ENCODE results near the gene PHIP. TPM values are rescaled to one million over a fixed set of nuclear protein-coding genes. Genes with fewer than 3 reads are reported as not detected.

The PHIP gene
- total RNA-seq, 1 donor from 2014 or later: 14.6 TPM

DNA sequence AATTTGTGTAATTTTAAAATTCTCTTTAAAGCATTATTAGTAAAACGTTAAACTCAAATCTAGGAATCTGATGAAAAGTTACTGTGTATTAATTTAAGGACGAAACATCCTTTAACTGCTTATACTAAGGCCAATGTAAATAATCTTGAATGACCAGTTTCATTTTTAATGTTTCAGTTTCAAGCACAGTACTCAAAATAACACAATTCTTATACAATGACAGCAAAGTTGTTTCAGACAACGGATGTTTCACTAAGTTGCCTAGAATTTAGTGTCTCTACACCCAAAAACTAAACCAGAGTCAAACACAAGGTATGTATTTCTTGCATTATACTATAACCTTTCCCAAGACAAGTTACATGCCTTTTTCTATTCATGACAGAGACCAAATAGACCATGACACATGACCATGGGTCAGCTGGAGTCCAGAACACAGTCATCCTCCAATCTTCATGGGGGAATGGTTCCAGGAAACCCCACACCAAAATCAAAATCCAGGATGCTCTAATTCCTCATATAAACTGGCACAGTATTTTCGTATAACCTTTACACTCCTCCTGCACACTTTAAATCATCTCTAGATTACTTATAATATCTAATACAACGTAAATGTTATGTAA is 7.7 kb downstream of the PHIP start:
- TF ChIP-seq, protein P1, sequence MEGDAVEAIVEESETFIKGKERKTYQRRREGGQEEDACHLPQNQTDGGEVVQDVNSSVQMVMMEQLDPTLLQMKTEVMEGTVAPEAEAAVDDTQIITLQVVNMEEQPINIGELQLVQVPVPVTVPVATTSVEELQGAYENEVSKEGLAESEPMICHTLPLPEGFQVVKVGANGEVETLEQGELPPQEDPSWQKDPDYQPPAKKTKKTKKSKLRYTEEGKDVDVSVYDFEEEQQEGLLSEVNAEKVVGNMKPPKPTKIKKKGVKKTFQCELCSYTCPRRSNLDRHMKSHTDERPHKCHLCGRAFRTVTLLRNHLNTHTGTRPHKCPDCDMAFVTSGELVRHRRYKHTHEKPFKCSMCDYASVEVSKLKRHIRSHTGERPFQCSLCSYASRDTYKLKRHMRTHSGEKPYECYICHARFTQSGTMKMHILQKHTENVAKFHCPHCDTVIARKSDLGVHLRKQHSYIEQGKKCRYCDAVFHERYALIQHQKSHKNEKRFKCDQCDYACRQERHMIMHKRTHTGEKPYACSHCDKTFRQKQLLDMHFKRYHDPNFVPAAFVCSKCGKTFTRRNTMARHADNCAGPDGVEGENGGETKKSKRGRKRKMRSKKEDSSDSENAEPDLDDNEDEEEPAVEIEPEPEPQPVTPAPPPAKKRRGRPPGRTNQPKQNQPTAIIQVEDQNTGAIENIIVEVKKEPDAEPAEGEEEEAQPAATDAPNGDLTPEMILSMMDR (IDR thresholded peaks at IDR 0.05; ENCODE audit: insufficient read depth, low read length, poor library complexity, severe bottlenecking): no peak
- Histone ChIP-seq H3K36me3 (ENCODE audit: control insufficient read depth, insufficient read depth, low read length) (no peaks in the 10 kb centered on the region), H3K27me3 (ENCODE audit: control insufficient read depth, insufficient read depth, low read length) (no peaks in the 10 kb centered on the region), H3K4me3 (ENCODE audit: low read depth, low read length) (no peak overlapping the region)
- no peak for DNase-seq (ENCODE audit: low read depth)

DNA sequence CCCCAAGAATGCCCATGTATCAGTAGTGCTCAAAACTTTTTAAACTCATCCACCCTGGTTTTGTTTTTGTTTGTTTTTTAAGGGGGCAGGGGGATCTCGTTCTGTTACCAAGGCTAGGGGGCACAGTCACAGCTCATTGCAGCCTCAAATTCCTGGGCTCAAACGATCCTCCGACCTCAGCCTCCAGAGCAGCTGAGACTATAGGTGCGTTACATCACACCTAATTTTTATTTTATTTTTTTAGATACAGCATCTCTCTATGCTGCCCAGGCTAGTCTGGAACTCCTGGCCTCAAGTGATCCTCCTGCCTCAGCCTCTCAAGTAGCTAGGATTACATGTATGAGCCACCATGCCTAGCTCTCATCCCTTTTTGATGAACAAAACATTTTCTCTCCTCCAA is 11.2 kb downstream of the PHIP start:
- Histone ChIP-seq H3K27me3 (ENCODE audit: control insufficient read depth, insufficient read depth, low read length) (no peaks in the 10 kb centered on the region), H3K4me3 (ENCODE audit: low read depth, low read length) (no peak overlapping the region), H3K36me3 (ENCODE audit: control insufficient read depth, insufficient read depth, low read length) (no peaks in the 10 kb centered on the region)
- TF ChIP-seq, protein P1 (IDR thresholded peaks at IDR 0.05; ENCODE audit: insufficient read depth, low read length, poor library complexity, severe bottlenecking): no peak
- no peak for DNase-seq (ENCODE audit: low read depth)

DNA sequence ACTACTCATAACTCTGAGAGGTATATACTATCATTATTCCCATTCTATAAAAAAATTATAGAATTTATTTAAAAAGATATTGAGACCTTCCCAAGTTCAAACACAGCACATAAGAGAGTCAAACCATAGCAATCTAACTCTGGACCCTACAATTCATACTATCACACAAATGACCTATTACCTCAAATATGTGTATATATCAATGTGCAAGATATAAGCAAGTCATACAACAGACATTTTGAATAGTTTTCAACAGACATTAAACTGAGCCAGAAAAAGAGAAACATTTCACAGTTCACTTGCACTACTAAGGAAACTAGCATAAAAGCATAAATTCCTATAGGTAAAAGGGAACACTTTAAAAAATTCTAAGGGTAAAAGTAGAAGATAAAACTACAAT is 11.7 kb downstream of the PHIP start:
- Histone ChIP-seq H3K27me3 (ENCODE audit: control insufficient read depth, insufficient read depth, low read length) (no peaks in the 10 kb centered on the region), H3K36me3 (ENCODE audit: control insufficient read depth, insufficient read depth, low read length) (no peaks in the 10 kb centered on the region), H3K4me3 (ENCODE audit: low read depth, low read length) (no peak overlapping the region)
- DNase-seq (ENCODE audit: low read depth): no peak
- TF ChIP-seq, protein P1 (IDR thresholded peaks at IDR 0.05; ENCODE audit: insufficient read depth, low read length, poor library complexity, severe bottlenecking): no peak

DNA sequence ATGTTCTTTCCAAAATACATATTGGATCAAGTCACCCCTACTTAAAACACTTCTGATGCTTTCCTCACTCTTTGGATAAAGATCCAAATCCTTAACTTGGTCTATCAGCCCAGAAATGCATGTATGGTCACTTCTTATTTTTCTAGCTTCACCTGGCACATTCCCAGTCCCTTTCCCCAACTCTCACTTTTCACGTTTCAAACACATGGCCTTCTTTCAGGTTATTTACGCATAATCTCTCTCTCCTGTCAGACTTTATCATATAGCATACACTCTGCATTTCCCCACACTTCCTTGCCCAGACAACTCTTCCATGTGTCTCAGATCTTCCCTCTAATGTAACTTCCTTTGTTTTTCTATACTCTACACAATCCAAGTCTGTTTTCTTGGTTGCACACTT is 12.8 kb downstream of the PHIP start:
- Histone ChIP-seq H3K27me3 (ENCODE audit: control insufficient read depth, insufficient read depth, low read length) (no peaks in the 10 kb centered on the region), H3K4me3 (ENCODE audit: low read depth, low read length) (no peak overlapping the region), H3K36me3 (ENCODE audit: control insufficient read depth, insufficient read depth, low read length) (no peaks in the 10 kb centered on the region)
- no peak for DNase-seq (ENCODE audit: low read depth)
- TF ChIP-seq, protein P1 (IDR thresholded peaks at IDR 0.05; ENCODE audit: insufficient read depth, low read length, poor library complexity, severe bottlenecking): no peak

DNA sequence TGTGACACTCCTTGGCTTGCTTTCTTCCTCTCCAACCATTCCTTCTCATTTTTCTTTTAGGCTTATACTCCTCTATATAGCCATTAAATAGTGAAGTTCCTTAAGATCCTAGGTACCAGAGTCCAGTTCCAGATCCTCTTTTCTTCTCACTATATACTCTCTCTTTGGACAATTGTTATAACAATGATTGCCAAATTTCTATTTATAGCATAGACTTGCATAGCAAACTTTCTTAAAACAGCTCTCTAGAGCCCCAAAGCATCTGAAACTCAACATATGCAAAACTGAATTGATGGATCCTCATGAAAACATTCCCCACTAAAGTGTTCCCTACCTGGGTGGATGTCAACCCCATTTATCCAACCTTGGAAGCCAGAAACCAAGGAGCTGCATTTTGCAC is 13.4 kb downstream of the PHIP start:
- DNase-seq (ENCODE audit: low read depth): no peak
- no peaks in the 10 kb centered on the region for H3K27me3 ChIP-seq (ENCODE audit: control insufficient read depth, insufficient read depth, low read length)
- H3K36me3 ChIP-seq (ENCODE audit: control insufficient read depth, insufficient read depth, low read length): no peaks in the 10 kb centered on the region
- TF ChIP-seq, protein P1 (IDR thresholded peaks at IDR 0.05; ENCODE audit: insufficient read depth, low read length, poor library complexity, severe bottlenecking): no peak
- no peak overlapping the region for H3K4me3 ChIP-seq (ENCODE audit: low read depth, low read length)

DNA sequence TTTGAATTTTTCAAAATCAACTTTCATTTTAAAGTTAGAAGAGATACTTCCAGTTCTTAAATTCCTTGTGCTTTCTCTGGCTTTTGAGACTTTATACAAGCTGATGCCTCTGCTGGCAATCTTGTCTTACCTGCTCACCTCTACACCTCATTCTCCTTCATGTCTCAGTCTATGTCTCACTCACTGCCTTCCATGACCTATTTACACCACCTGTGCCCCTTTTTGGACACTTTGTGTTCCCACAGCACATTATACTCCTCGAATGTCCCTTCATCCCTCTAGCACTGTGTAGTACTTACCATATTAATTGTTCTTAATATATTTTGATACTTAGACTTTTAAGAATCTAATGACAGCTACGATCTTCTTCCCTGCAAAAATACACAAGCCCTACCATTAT is 15.3 kb downstream of the PHIP start:
- no peak for DNase-seq (ENCODE audit: low read depth)
- TF ChIP-seq, protein P1 (IDR thresholded peaks at IDR 0.05; ENCODE audit: insufficient read depth, low read length, poor library complexity, severe bottlenecking): no peak
- no peak overlapping the region for H3K4me3 ChIP-seq (ENCODE audit: low read depth, low read length)
- no peaks in the 10 kb centered on the region for H3K36me3 ChIP-seq (ENCODE audit: control insufficient read depth, insufficient read depth, low read length)
- no peaks in the 10 kb centered on the region for H3K27me3 ChIP-seq (ENCODE audit: control insufficient read depth, insufficient read depth, low read length)
